GM18858 (cell line): ENCODE data around the gene USF1.
"Not testable (repeated sequence)": the region's sequence is repeated elsewhere in the genome, so short reads cannot be mapped to it uniquely, and the experiment has no call there.

Experiments used
- ATAC-seq: cut with Tn5 transposase; IDR thresholded peaks from one replicate; pipeline ENCODE4 v1.9.1; 2021; ENCODE audit not compliant: unreplicated experiment

USF1 gene

DNA sequence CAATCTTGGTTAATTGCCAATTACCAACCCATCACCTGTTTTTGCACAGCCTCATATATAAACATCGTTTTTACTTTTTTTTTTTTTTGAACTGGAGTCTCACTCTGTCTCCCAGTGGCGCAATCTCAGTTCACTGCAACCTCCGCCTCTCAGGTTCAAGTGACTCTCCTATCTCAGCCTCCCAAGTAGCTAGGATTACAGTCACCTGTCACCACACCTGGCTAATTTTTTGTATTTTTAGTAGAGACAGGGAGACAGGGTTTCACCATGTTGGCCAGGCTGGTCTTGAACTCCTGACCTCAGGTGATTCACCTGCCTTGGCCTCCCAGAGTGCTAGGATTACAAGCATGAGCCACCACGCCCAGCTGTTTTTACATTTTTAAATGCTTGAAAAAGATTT, 53.7 kb downstream of the USF1 start:
- not testable (repeated sequence) for ATAC-seq
